Keratinocyte (primary cell): Measurements from ENCODE around the gene FRMPD4. TPM values are rescaled to one million over a fixed set of nuclear protein-coding genes. Genes with fewer than 3 reads are reported as not detected.

Experiments used
- DNase-seq: peaks from one replicate; pipeline ENCODE4 v3.0.0-alpha.2; 2011; ENCODE audit warnings: low read depth, missing footprints, low spot score
- FAIRE-seq: peaks from 2 replicates; lab custom pipeline; 2011; peaks lifted over from hg19 to GRCh38; lab: Jason Lieb, UNC
- H2AFZ ChIP-seq: 2 replicates; pipeline ENCODE4 v1.6.0; 2012; ENCODE audit warnings: low read length, control low read depth, inconsistent platforms; ENCODE audit not compliant: control insufficient read depth
- H3K27ac ChIP-seq: 2 replicates; pipeline ENCODE4 v1.5.1; 2011; ENCODE audit warnings: low read length; ENCODE audit not compliant: control insufficient read depth, insufficient read depth
- H3K27me3 ChIP-seq: 3 replicates; pipeline ENCODE4 v1.6.0; 2011; ENCODE audit warnings: low read length; ENCODE audit not compliant: control insufficient read depth, insufficient read depth; ENCODE audit errors: extremely low read depth
- H3K36me3 ChIP-seq, 2 experiments: 2 replicates in 1 of 2; 3 replicates in 1 of 2; pipeline ENCODE4 v1.5.1; 2011; ENCODE audit warnings: low read length in 2 of 2, mild to moderate bottlenecking in 1 of 2; ENCODE audit not compliant: control insufficient read depth in 2 of 2, insufficient read depth in 2 of 2; ENCODE audit errors: extremely low read depth in 1 of 2
- H3K4me1 ChIP-seq: 3 replicates; pipeline ENCODE4 v1.5.1; 2011; ENCODE audit warnings: low read length; ENCODE audit not compliant: control insufficient read depth, insufficient read depth; ENCODE audit errors: extremely low read depth
- H3K4me2 ChIP-seq: 3 replicates; pipeline ENCODE4 v1.6.0; 2011; ENCODE audit warnings: low read depth, low read length; ENCODE audit not compliant: control insufficient read depth, insufficient read depth; ENCODE audit errors: extremely low read depth
- H3K4me3 ChIP-seq, 3 experiments: fragments of 200-600 bp in 1 of 3; sonication (generic) in 1 of 3; 2 replicates in 2 of 3; 3 replicates in 1 of 3; pipeline ENCODE4 v1.5.1; 2011 to 2016; ENCODE audit warnings: low read length in 3 of 3, mild to moderate bottlenecking in 3 of 3, control low read depth in 2 of 3, inconsistent platforms in 1 of 3, low read depth in 1 of 3, mixed read lengths in 1 of 3, mixed run types in 1 of 3, moderate library complexity in 1 of 3; ENCODE audit not compliant: control insufficient read depth in 2 of 3, insufficient read depth in 2 of 3; ENCODE audit errors: extremely low read depth in 1 of 3
- H3K79me2 ChIP-seq: 2 replicates; pipeline ENCODE4 v1.6.0; 2012; ENCODE audit warnings: low read length; ENCODE audit not compliant: control insufficient read depth, insufficient read depth
- H3K9ac ChIP-seq: 3 replicates; pipeline ENCODE4 v1.6.0; 2011; ENCODE audit warnings: low read length; ENCODE audit not compliant: control insufficient read depth, insufficient read depth; ENCODE audit errors: extremely low read depth
- H3K9me1 ChIP-seq: 3 replicates; pipeline ENCODE4 v1.6.0; 2011; ENCODE audit warnings: low read length; ENCODE audit not compliant: control insufficient read depth, insufficient read depth; ENCODE audit errors: extremely low read depth
- H3K9me3 ChIP-seq: 2 replicates; pipeline ENCODE4 v1.5.1; 2012; ENCODE audit warnings: low read depth, low read length; ENCODE audit not compliant: control insufficient read depth
- H4K20me1 ChIP-seq: 3 replicates; pipeline ENCODE4 v1.6.0; 2011; ENCODE audit warnings: low read length; ENCODE audit not compliant: control insufficient read depth, insufficient read depth; ENCODE audit errors: extremely low read depth
- EZH2 ChIP-seq: IDR thresholded peaks from one replicate; pipeline ENCODE4 v1.6.1; 2012; ENCODE audit warnings: inconsistent platforms, mild to moderate bottlenecking, low read length, moderate library complexity
- dilution Hi-C: fragments of 300-500 bp; cut with MboI; formaldehyde crosslinking; loops from one replicate; pipeline ENCODE4 v1.7.0; 2020; ENCODE audit warnings: low sequenced_read_pairs; ENCODE audit not compliant: extremely low pct_ligation_motif_present
- polyA plus RNA-seq, 5 experiments: library from polyadenylated mRNA; depleted of rRNA in 3 of 5; stranded (reverse) in 3 of 5; stranded (forward) in 1 of 5; unstranded in 1 of 5; fragments of >200 nt; gene quantifications; 1 replicate in 1 of 5; 2 replicates in 3 of 5; 3 replicates in 1 of 5; pipeline versions ENCODE4 v1.2.1 to v1.2.3, GENCODE V29; 2011 to 2012; ENCODE audit warnings: missing spikeins in 2 of 5, low read depth in 1 of 5, low replicate concordance in 1 of 5
- TF ChIP-seq, protein P1 (sequence below), 3 experiments: IDR thresholded peaks in 1 of 3; conservative IDR thresholded peaks in 1 of 3; optimal IDR thresholded peaks in 1 of 3; 2 replicates in 2 of 3; 3 replicates in 1 of 3; pipeline versions ENCODE3 to v1.5.1; 2011; ENCODE audit warnings: low read length in 3 of 3, mild to moderate bottlenecking in 3 of 3, moderate library complexity in 2 of 3, control low read depth in 1 of 3, inconsistent platforms in 1 of 3; ENCODE audit not compliant: insufficient read depth in 2 of 3; ENCODE audit errors: extremely low read depth in 1 of 3

FRMPD4 gene
- polyA plus RNA-seq, 1 donor (not counting 4 experiments of a cell fraction or from before 2014, with no cell fraction given) = 0.05 TPM

DNA sequence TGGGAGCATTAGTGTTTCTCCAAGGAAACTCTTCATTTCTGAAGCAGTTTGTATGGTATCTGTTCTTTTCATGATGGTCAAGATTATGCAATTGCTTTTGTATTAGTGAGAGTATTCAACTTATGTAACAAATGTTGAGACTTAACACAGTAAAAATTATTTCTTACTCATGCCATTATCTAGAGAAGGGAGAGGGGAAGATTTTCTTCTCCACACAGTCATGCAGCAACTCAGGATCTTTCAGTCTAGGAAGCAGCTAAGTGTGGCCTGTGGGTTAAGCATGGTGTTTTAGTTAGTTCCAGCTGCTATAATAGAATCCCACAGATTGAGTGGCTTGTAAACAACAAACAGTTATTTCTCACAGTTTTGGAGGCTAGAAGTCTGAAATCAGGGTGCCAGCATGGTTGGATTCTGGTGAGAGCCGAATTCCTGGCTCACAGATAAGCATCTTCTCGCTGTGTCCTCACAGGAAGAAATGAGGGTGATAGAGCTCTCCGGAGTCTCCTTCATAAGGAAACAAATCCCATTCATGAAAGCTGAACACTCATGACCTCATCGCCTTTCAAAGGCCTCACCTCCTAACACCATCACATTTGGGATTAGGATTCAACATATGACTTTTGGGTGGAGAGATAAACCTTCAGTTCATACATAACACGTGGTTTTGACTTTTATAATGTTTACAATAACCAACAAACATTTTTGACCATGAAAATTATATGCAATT is 101.2 kb downstream of the FRMPD4 start:
- Histone ChIP-seq H3K9me1 (no peaks in the 10 kb centered on the region), H3K27ac (no peak overlapping the region), H3K9me3 (no peaks in the 10 kb centered on the region), H3K36me3 (no peaks in the 10 kb centered on the region), H3K27me3 (no peaks in the 10 kb centered on the region), H3K4me3 (no peak overlapping the region), H3K4me1 (peaks cover 6% of the 10 kb centered on the region), H3K79me2 (no peaks in the 10 kb centered on the region), H4K20me1 (no peaks in the 10 kb centered on the region), H3K4me2 (no peak overlapping the region), H3K9ac (no peak overlapping the region), H2AFZ (no peak overlapping the region)
- dilution Hi-C loops = no loop called here
- FAIRE-seq (no peak), DNase-seq (no peak)
- TF ChIP-seq, protein P1, sequence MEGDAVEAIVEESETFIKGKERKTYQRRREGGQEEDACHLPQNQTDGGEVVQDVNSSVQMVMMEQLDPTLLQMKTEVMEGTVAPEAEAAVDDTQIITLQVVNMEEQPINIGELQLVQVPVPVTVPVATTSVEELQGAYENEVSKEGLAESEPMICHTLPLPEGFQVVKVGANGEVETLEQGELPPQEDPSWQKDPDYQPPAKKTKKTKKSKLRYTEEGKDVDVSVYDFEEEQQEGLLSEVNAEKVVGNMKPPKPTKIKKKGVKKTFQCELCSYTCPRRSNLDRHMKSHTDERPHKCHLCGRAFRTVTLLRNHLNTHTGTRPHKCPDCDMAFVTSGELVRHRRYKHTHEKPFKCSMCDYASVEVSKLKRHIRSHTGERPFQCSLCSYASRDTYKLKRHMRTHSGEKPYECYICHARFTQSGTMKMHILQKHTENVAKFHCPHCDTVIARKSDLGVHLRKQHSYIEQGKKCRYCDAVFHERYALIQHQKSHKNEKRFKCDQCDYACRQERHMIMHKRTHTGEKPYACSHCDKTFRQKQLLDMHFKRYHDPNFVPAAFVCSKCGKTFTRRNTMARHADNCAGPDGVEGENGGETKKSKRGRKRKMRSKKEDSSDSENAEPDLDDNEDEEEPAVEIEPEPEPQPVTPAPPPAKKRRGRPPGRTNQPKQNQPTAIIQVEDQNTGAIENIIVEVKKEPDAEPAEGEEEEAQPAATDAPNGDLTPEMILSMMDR (optimal IDR thresholded peaks at IDR 0.05 in 1 of 3, IDR thresholded peaks at IDR 0.05 in 1 of 3, conservative IDR thresholded peaks at IDR 0.05 in 1 of 3; ENCODE audit: extremely low read depth in 1 of 3, insufficient read depth in 2 of 3, low read length in 3 of 3) = no peak
- TF ChIP-seq EZH2 = no peak

DNA sequence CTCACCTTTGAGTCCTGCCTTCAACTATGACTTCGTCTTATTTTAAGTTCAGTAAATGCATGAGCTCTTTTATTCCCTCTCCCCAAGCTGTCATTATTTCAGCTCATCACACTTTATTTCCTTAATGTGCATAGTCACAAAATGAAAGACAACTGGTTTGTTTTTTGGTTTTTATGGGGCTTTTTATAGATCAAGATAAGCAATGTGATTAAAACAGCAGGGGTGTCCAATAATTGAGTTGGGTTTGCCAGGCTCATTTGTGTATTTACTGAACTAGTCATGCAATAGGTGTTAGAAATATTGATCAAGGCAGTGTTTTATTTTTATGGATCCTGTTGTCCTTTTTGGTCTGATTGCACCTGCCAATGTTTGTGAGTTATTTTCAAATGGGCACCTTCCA is 102.2 kb downstream of the FRMPD4 start:
- no peaks in the 10 kb centered on the region for H3K79me2 ChIP-seq
- TF ChIP-seq, protein P1 (optimal IDR thresholded peaks at IDR 0.05 in 1 of 3, IDR thresholded peaks at IDR 0.05 in 1 of 3, conservative IDR thresholded peaks at IDR 0.05 in 1 of 3; ENCODE audit: extremely low read depth in 1 of 3, insufficient read depth in 2 of 3, low read length in 3 of 3) = no peak
- no peak for TF ChIP-seq EZH2
- no peak overlapping the region for H3K4me3 ChIP-seq
- FAIRE-seq (no peak), DNase-seq (no peak)
- dilution Hi-C loops = no loop called here
- no peak overlapping the region for H3K9ac ChIP-seq
- no peak overlapping the region for H2AFZ ChIP-seq
- H3K9me3 ChIP-seq = no peaks in the 10 kb centered on the region
- no peak overlapping the region for H3K4me2 ChIP-seq
- no peak overlapping the region for H3K27ac ChIP-seq
- no peaks in the 10 kb centered on the region for H4K20me1 ChIP-seq
- H3K27me3 ChIP-seq = no peaks in the 10 kb centered on the region
- H3K36me3 ChIP-seq = no peaks in the 10 kb centered on the region
- H3K4me1 ChIP-seq = peaks cover 9% of the 10 kb centered on the region
- H3K9me1 ChIP-seq = no peaks in the 10 kb centered on the region
